Lung (tissue), 12 donors: ENCODE data around the gene REXO1. TPM values are rescaled to one million over a fixed set of nuclear protein-coding genes. Genes with fewer than 3 reads are reported as not detected.
"Not testable (repeated sequence)": the region's sequence is repeated elsewhere in the genome, so short reads cannot be mapped to it uniquely, and the experiment has no call there.

Experiments
- ATAC-seq: fragments of 200-7000 bp; cut with Tn5 transposase; one replicate; pipeline ENCODE4 v1.9.1; 2020; ENCODE audit warnings: moderate number of reproducible peaks; ENCODE audit not compliant: insufficient read depth, low FRiP score
- DNase-seq, 3 donors: peaks; one replicate each; pipeline ENCODE4 v3.0.0-alpha.2; 2013 to 2017
- H3K27ac ChIP-seq, 2 donors: one replicate each; pipeline ENCODE4 v1.5.1; 2013; ENCODE audit warnings: mild to moderate bottlenecking in 2 of 2, moderate library complexity in 2 of 2, control low read depth in 1 of 2, inconsistent platforms in 1 of 2, low read depth in 1 of 2, low read length in 1 of 2
- H3K27me3 ChIP-seq, 3 donors: one replicate each; pipeline ENCODE4 v1.5.1; 2013; ENCODE audit warnings: low read length in 2 of 3; ENCODE audit not compliant: control insufficient read depth in 3 of 3, insufficient read depth in 3 of 3
- H3K36me3 ChIP-seq, 4 donors: one replicate each; pipeline ENCODE4 v1.5.1; 2013; ENCODE audit warnings: low read length in 4 of 4, mild to moderate bottlenecking in 1 of 4, moderate library complexity in 1 of 4; ENCODE audit not compliant: control insufficient read depth in 4 of 4, insufficient read depth in 4 of 4
- H3K4me1 ChIP-seq, 5 donors: one replicate each; pipeline ENCODE4 v1.5.1; 2013; ENCODE audit warnings: low read length in 5 of 5, mild to moderate bottlenecking in 2 of 5, moderate library complexity in 1 of 5; ENCODE audit not compliant: control insufficient read depth in 5 of 5, insufficient read depth in 5 of 5
- H3K4me3 ChIP-seq: one replicate; pipeline ENCODE4 v1.5.1; 2013; ENCODE audit warnings: mild to moderate bottlenecking, control low read depth, moderate library complexity
- H3K9ac ChIP-seq, 2 donors: one replicate each; pipeline ENCODE4 v1.5.1; 2013; ENCODE audit warnings: low read length in 2 of 2, control low read depth in 1 of 2; ENCODE audit not compliant: insufficient read depth in 1 of 2
- H3K9me3 ChIP-seq, 4 donors: one replicate each; pipeline ENCODE4 v1.5.1; 2013; ENCODE audit warnings: low read length in 3 of 4, mild to moderate bottlenecking in 1 of 4, moderate library complexity in 1 of 4; ENCODE audit not compliant: control insufficient read depth in 4 of 4, insufficient read depth in 3 of 4
- WGBS, 2 donors: extraction: QIAGEN DNeasy Blood & Tissue Kit; methylation state at CpG; one replicate each; pipeline ENCODE4 v1.1.7; 2013; 5-methylcytosine and 5-hydroxymethylcytosine counted together
- polyA plus RNA-seq, 2 donors: library from polyadenylated mRNA; stranded (reverse); fragments of 200-250 nt; gene quantifications; one replicate each; pipeline ENCODE4 v1.2.1, GENCODE V29; 2013
- total RNA-seq, 2 donors: library from RNA; depleted of rRNA in 1 of 2; stranded (reverse); fragments of >200 nt in 1 of 2; gene quantifications; one replicate each; pipeline ENCODE4 v1.2.1, GENCODE V29; 2014 to 2021
- TF ChIP-seq, protein P1 (sequence below): IDR thresholded peaks from 2 replicates; pipeline ENCODE4 v1.5.1; 2012; ENCODE audit warnings: mild to moderate bottlenecking; ENCODE audit errors: control extremely low read depth, extremely low read depth
- donor health status: control.
- donor health status: control.
- donor health status: Bipolar disorder and iron deficiency.
- donor health status: healthy.
- donor health status: DM: yes; HTN: yes; CAD: no.

The REXO1 gene
- total and polyA plus RNA-seq, 4 donors, result 15.6 to 40.3 (median 27.2) TPM

DNA sequence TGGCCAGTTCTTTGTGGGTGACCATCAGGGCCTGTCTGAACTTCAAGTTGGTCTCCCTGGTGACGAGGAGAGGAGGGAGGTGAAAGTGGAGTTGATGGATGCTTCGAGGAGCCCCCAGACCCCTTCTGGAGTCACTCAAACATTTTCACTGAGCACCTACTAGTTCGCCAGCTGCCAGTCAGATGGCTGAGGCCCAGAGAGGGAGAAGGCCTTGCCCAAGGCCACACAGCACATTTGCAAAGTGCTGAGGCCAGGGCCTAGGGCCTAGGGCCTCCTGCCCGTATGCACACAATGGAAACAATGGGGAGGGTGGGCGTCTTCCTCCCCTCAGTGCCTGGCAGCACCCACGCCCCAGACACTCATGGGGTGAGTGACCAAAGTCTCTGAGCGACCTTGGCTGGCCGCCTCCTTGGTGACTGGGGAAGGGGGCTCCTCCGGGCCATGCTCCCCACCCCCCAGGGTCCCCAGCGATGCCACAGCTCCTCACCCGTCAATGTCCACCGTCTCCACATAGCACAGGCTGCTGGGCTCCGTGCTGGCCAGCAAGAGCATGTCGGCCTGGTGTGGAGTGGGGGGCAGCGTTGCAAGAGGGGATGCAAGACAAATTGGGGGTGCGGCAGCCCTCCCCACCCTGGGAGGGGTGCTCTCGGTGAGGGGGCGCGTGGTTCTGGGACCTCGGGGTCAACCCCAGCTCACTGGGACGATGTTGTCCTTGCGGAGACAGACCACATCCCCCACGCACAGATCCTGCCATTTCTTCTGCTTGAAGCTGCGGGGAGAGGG is 42.7 kb downstream of the REXO1 start:
- Histone ChIP-seq H3K4me1 (no peaks in the 10 kb centered on the region), H3K9ac (no peak overlapping the region), H3K27me3 (no peaks in the 10 kb centered on the region), H3K4me3 (no peak overlapping the region), H3K27ac (no peak overlapping the region), H3K36me3 (no peaks in the 10 kb centered on the region), H3K9me3 (no peaks in the 10 kb centered on the region)
- ATAC-seq, result no peak
- TF ChIP-seq, protein P1, sequence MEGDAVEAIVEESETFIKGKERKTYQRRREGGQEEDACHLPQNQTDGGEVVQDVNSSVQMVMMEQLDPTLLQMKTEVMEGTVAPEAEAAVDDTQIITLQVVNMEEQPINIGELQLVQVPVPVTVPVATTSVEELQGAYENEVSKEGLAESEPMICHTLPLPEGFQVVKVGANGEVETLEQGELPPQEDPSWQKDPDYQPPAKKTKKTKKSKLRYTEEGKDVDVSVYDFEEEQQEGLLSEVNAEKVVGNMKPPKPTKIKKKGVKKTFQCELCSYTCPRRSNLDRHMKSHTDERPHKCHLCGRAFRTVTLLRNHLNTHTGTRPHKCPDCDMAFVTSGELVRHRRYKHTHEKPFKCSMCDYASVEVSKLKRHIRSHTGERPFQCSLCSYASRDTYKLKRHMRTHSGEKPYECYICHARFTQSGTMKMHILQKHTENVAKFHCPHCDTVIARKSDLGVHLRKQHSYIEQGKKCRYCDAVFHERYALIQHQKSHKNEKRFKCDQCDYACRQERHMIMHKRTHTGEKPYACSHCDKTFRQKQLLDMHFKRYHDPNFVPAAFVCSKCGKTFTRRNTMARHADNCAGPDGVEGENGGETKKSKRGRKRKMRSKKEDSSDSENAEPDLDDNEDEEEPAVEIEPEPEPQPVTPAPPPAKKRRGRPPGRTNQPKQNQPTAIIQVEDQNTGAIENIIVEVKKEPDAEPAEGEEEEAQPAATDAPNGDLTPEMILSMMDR, result no peak
- no peak for DNase-seq
- WGBS, 2 donors, result 91 to 92% methylated on average over 23 to 24 of the region's 24 CpGs

DNA sequence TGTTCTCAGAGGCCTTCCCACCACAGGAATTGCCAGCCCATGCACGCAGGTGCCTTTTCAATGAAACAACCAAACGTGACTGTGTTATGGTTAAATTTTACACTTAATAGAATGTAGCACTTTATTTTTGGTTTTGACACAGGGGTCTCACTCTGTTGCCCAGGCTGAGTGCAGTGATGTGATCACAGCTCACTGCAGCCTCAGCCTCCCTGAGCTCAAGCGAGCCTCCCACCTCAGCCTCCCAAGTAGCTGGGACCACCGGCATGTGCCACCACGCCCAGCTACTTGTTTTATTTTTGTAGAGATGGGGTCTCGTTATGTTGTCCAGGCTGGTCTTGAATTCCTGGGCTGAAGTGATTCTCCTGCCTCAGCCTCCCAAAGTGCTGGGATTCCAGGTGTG is 43.4 kb downstream of the REXO1 start:
- no peak overlapping the region for H3K9ac ChIP-seq
- H3K36me3 ChIP-seq, result no peaks in the 10 kb centered on the region
- H3K9me3 ChIP-seq, result no peaks in the 10 kb centered on the region
- ATAC-seq (no peak), DNase-seq (no peak)
- H3K4me1 ChIP-seq, result no peaks in the 10 kb centered on the region
- TF ChIP-seq, protein P1, result no peak
- H3K27me3 ChIP-seq, result no peaks in the 10 kb centered on the region
- WGBS, 2 donors, result 92 to 97% methylated on average over 6 of the region's 6 CpGs
- H3K27ac ChIP-seq, result no peak overlapping the region
- no peak overlapping the region for H3K4me3 ChIP-seq

DNA sequence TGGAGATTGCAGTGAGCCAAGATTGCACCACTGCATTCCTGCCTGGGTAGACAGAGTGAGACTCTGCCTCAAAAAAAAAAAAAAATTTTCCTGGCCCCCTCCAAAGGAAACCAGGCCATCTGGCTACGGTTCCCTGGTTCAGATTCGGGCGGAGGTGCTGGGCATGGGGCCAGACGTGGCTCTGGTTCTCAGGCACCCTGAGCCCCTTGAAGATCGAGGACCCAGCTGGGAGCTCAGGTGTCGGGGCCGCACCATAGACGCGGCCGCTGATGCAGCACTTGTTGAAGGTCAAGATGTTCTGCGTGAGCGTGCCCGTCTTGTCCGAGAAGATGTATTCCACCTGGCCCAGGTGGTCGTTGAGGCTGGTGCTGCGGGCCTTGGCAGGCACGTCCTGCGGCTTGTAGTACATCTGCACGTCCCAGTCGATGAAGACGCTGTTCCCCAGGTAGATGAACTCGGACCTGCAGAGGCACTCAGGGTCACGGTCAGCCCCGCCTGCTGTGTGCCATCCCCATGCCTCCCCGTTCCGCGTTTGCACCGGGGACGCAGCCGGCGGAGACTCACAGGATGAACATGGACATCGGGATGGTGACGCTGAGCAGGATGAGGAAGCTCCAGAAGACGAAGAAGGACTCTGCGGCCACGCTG is 48.5 kb downstream of the REXO1 start:
- Histone ChIP-seq H3K36me3 (no peaks in the 10 kb centered on the region), H3K27ac (no peak overlapping the region), H3K9me3 (peaks cover 0 to 2% (median 0%) of the 10 kb centered on the region in 4 donors), H3K9ac (no peak overlapping the region), H3K4me1 (peaks cover 0 to 4% (median 0%) of the 10 kb centered on the region in 5 donors), H3K27me3 (peaks cover 0 to 4% (median 1%) of the 10 kb centered on the region in 3 donors), H3K4me3 (no peak overlapping the region)
- TF ChIP-seq, protein P1, result no peak
- 78 to 86% methylated on average over 36 of the region's 36 CpGs for WGBS, 2 donors
- DNase-seq (no peak), ATAC-seq (no peak)

DNA sequence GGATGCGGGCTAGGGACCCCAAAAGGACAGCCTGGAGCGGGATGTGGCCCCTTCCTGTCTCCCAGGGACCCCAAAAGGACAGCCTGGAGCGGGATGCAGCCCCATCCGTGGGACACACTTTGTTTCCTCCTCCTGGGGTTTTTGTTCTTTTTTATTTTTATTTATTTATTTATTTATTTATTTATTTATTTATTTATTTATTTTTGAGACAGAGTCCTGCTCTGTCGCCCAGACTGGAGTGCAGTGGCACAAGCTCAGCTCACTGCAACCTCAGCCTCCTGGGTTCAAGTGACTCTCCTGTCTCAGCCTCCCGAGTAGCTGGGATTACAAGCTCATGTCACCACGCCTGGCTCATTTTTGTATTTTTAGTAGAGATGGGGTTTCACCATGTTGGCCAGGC is 51.0 kb downstream of the REXO1 start:
- not testable (repeated sequence) for H3K27ac ChIP-seq, ATAC-seq, H3K4me1 ChIP-seq, H3K9me3 ChIP-seq, H3K9ac ChIP-seq, H3K27me3 ChIP-seq, DNase-seq, H3K4me3 ChIP-seq, H3K36me3 ChIP-seq
- WGBS, 2 donors, result 85 to 90% methylated on average over 7 of the region's 7 CpGs
